Measurements from ENCODE around the gene FTO. TPM values are rescaled to one million over a fixed set of nuclear protein-coding genes. Genes with fewer than 3 reads are reported as not detected.
"Not testable (repeated sequence)": the region's sequence is repeated elsewhere in the genome, so short reads cannot be mapped to it uniquely, and the experiment has no call there.

Gene FTO
- polyA plus RNA-seq, 3 donors: 16.8 to 51.0 (median 37.7) TPM

DNA sequence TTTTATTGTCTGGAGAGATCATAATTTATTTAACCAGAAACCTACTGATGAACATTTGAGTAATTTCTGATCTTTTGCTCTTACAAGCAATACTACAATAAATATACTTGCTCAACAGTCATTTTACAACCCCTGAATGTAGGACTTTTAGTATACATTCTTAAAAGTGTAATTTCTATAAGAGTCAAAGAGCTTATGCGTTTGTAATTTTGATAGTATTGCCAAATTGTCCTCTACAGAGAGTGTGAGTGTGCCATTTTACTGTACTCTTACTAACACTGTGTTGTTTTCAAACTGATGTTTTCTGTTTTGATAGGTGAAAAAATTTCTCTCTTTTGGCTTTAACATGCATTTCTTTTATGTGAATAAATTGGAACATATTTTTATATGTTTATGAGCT is 139.1 kb downstream of the FTO start:
- H3K27ac Mint-ChIP-seq: no peak overlapping the region
- H3K36me3 ChIP-seq (replicated peaks in 1 of 2; ENCODE audit: control insufficient read depth in 1 of 2, insufficient read depth in 2 of 2, low read length in 2 of 2): no peaks in the 10 kb centered on the region
- H4K20me1 ChIP-seq (ENCODE audit: insufficient read depth, low read length): no peaks in the 10 kb centered on the region
- H3K4me1 Mint-ChIP-seq: peaks cover 15% of the 10 kb centered on the region
- no peak for DNase-seq
- H3K27me3 Mint-ChIP-seq (ENCODE audit: low read depth in 3 of 3): no peaks in the 10 kb centered on the region
- H3K9me3 Mint-ChIP-seq: no peaks in the 10 kb centered on the region
- peaks cover 18 to 20% of the 10 kb centered on the region in 2 donors for H3K4me1 ChIP-seq (ENCODE audit: control insufficient read depth in 1 of 2, insufficient read depth in 2 of 2, low read length in 2 of 2)
- H3K79me2 ChIP-seq (ENCODE audit: insufficient read depth, low read length): no peaks in the 10 kb centered on the region
- H3K4me2 ChIP-seq (replicated peaks; ENCODE audit: extremely low read depth, low read length, poor library complexity, severe bottlenecking): no peak overlapping the region
- no peak overlapping the region for H3K9ac ChIP-seq (ENCODE audit: insufficient read depth, low read length, poor library complexity, severe bottlenecking)
- intact Hi-C loops (cut with micrococcal nuclease): no loop called here
- H3K4me3 Mint-ChIP-seq: no peak overlapping the region
- TF ChIP-seq, protein P1, sequence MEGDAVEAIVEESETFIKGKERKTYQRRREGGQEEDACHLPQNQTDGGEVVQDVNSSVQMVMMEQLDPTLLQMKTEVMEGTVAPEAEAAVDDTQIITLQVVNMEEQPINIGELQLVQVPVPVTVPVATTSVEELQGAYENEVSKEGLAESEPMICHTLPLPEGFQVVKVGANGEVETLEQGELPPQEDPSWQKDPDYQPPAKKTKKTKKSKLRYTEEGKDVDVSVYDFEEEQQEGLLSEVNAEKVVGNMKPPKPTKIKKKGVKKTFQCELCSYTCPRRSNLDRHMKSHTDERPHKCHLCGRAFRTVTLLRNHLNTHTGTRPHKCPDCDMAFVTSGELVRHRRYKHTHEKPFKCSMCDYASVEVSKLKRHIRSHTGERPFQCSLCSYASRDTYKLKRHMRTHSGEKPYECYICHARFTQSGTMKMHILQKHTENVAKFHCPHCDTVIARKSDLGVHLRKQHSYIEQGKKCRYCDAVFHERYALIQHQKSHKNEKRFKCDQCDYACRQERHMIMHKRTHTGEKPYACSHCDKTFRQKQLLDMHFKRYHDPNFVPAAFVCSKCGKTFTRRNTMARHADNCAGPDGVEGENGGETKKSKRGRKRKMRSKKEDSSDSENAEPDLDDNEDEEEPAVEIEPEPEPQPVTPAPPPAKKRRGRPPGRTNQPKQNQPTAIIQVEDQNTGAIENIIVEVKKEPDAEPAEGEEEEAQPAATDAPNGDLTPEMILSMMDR (IDR thresholded peaks at IDR 0.05): no peak
- no peaks in the 10 kb centered on the region for H3K9me3 ChIP-seq (replicated peaks in 1 of 2; ENCODE audit: control insufficient read depth in 1 of 2, insufficient read depth in 1 of 2, low read length in 2 of 2)
- no peak overlapping the region for H3K4me3 ChIP-seq (replicated peaks in 1 of 3; ENCODE audit: low read depth in 2 of 3, low read length in 3 of 3)
- H3K27ac ChIP-seq (ENCODE audit: low read depth in 1 of 2, low read length in 2 of 2): no peak overlapping the region
- peaks cover 3 to 13% of the 10 kb centered on the region in 2 donors for H3K36me3 Mint-ChIP-seq
- no peak overlapping the region for H2AFZ ChIP-seq (ENCODE audit: insufficient read depth, low read depth, low read length, poor library complexity, severe bottlenecking)
- WGBS (ENCODE audit: insufficient coverage): no CpG with 5 or more reads among the region's 1 CpG
- no peaks in the 10 kb centered on the region for H3K27me3 ChIP-seq (ENCODE audit: control insufficient read depth in 2 of 2, insufficient read depth in 2 of 2, low read length in 2 of 2)

DNA sequence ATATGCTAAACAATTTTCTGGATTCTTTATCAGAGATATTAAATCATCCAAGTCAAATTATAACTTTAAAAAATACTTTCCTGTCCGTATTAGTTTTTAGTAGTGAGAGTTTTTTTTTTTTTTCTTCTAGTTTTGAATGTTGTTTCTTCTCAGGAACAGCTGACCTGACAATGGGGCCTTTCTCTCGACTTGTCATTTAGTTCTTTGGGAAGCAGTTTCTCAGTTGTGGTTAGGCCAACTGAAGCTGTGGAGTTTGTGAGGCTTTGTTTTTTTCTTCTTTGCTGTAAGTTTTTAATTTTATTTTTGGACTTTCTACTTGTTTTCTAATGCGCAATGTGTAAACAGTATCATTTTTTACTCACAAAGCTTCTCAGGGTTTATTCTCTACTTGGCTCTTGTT is 140.8 kb downstream of the FTO start:
- no peaks in the 10 kb centered on the region for H3K27me3 Mint-ChIP-seq (ENCODE audit: low read depth in 3 of 3)
- H3K36me3 Mint-ChIP-seq: peaks cover 2 to 8% of the 10 kb centered on the region in 2 donors
- no peaks in the 10 kb centered on the region for H3K27me3 ChIP-seq (ENCODE audit: control insufficient read depth in 2 of 2, insufficient read depth in 2 of 2, low read length in 2 of 2)
- DNase-seq: no peak
- no peak overlapping the region for H3K4me3 ChIP-seq (replicated peaks in 1 of 3; ENCODE audit: low read depth in 2 of 3, low read length in 3 of 3)
- TF ChIP-seq, protein P1 (IDR thresholded peaks at IDR 0.05): no peak
- H3K27ac Mint-ChIP-seq: no peak overlapping the region
- H4K20me1 ChIP-seq (ENCODE audit: insufficient read depth, low read length): no peaks in the 10 kb centered on the region
- no peak overlapping the region for H3K4me2 ChIP-seq (replicated peaks; ENCODE audit: extremely low read depth, low read length, poor library complexity, severe bottlenecking)
- H3K36me3 ChIP-seq (replicated peaks in 1 of 2; ENCODE audit: control insufficient read depth in 1 of 2, insufficient read depth in 2 of 2, low read length in 2 of 2): no peaks in the 10 kb centered on the region
- H3K4me1 ChIP-seq (ENCODE audit: control insufficient read depth in 1 of 2, insufficient read depth in 2 of 2, low read length in 2 of 2): peaks cover 27% of the 10 kb centered on the region in 2 donors
- WGBS (ENCODE audit: insufficient coverage): 100% methylated on average over 1 of the region's 3 CpGs
- no peaks in the 10 kb centered on the region for H3K79me2 ChIP-seq (ENCODE audit: insufficient read depth, low read length)
- no peaks in the 10 kb centered on the region for H3K9me3 Mint-ChIP-seq
- no peaks in the 10 kb centered on the region for H3K9me3 ChIP-seq (replicated peaks in 1 of 2; ENCODE audit: control insufficient read depth in 1 of 2, insufficient read depth in 1 of 2, low read length in 2 of 2)
- no peak overlapping the region for H2AFZ ChIP-seq (ENCODE audit: insufficient read depth, low read depth, low read length, poor library complexity, severe bottlenecking)
- no peak overlapping the region for H3K4me3 Mint-ChIP-seq
- no peak overlapping the region for H3K9ac ChIP-seq (ENCODE audit: insufficient read depth, low read length, poor library complexity, severe bottlenecking)
- H3K4me1 Mint-ChIP-seq: peaks cover 26% of the 10 kb centered on the region
- intact Hi-C loops (cut with micrococcal nuclease): no loop called here
- H3K27ac ChIP-seq (ENCODE audit: low read depth in 1 of 2, low read length in 2 of 2): no peak overlapping the region

DNA sequence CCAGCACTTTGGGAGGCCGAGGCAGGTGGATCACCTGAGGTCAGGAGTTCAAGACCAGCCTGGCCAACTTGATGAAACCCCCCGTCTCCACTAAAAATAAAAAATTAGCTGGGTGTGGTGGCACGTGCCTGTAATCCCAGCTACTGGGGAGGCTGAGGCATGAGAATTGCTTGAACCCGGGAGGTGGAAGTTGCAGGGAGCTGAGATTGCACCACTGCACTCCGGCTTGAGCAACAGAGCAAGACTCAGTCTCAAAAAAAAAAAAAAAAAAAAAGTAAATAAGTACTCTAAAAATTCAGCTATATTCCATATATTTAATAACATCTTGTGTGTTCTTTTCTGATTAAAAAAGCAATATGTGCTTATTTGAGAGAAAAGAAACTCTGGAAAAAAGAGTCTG is 142.6 kb downstream of the FTO start:
- WGBS (ENCODE audit: insufficient coverage): no CpG with 5 or more reads among the region's 5 CpGs
- peak overlapping the region in 1 of 2 donors; percentile 63 for H3K27ac ChIP-seq (ENCODE audit: low read depth in 1 of 2, low read length in 2 of 2)
- H3K4me1 ChIP-seq (ENCODE audit: control insufficient read depth in 1 of 2, insufficient read depth in 2 of 2, low read length in 2 of 2): peaks cover 27% of the 10 kb centered on the region in 2 donors
- H3K36me3 Mint-ChIP-seq; H2AFZ ChIP-seq (ENCODE audit: insufficient read depth, low read depth, low read length, poor library complexity, severe bottlenecking); intact Hi-C loops (cut with micrococcal nuclease); H3K27me3 ChIP-seq (ENCODE audit: control insufficient read depth in 2 of 2, insufficient read depth in 2 of 2, low read length in 2 of 2); H4K20me1 ChIP-seq (ENCODE audit: insufficient read depth, low read length); H3K9me3 ChIP-seq (replicated peaks in 1 of 2; ENCODE audit: control insufficient read depth in 1 of 2, insufficient read depth in 1 of 2, low read length in 2 of 2); H3K27me3 Mint-ChIP-seq (ENCODE audit: low read depth in 3 of 3); H3K79me2 ChIP-seq (ENCODE audit: insufficient read depth, low read length); H3K36me3 ChIP-seq (replicated peaks in 1 of 2; ENCODE audit: control insufficient read depth in 1 of 2, insufficient read depth in 2 of 2, low read length in 2 of 2); H3K4me3 Mint-ChIP-seq; H3K9ac ChIP-seq (ENCODE audit: insufficient read depth, low read length, poor library complexity, severe bottlenecking); H3K9me3 Mint-ChIP-seq: not testable (repeated sequence)
- Mint-ChIP-seq H3K4me1 (peaks cover 26% of the 10 kb centered on the region), H3K27ac (peak overlapping the region in 4 of 7 donors; percentile 25 to 74 (median 54))
- H3K4me2 ChIP-seq (replicated peaks; ENCODE audit: extremely low read depth, low read length, poor library complexity, severe bottlenecking): peak overlapping the region; percentile 46
- peak overlapping the region in 1 of 3 experiments; percentile 53 for H3K4me3 ChIP-seq (replicated peaks in 1 of 3; ENCODE audit: low read depth in 2 of 3, low read length in 3 of 3)
- peak in 1 of 3 donors; percentile 10 for DNase-seq

Measured in CD14-positive monocyte (primary cell).